Suprapubic skin (tissue), 4 donors: ENCODE data around the gene CDC42SE1.

Experiments
- EP300 ChIP-seq: sonication (generic); formaldehyde crosslinking; IDR thresholded peaks from one replicate; pipeline ENCODE4 v1.6.1; 2017; ENCODE audit warnings: antibody characterized with exemption
- POLR2AphosphoS5 ChIP-seq, 3 donors: sonication (generic); formaldehyde crosslinking; IDR thresholded peaks; one replicate each; pipeline ENCODE4 v1.6.1; 2017; ENCODE audit warnings: antibody characterized with exemption in 3 of 3
- TF ChIP-seq, protein P1 (sequence below), 2 donors: fragments of 200-600 bp in 1 of 2; fragments of 450-650 bp in 1 of 2; sonication (generic) in 1 of 2; IDR thresholded peaks; one replicate each; pipeline ENCODE4 v1.5.1; 2016 to 2019; ENCODE audit warnings: antibody characterized with exemption in 2 of 2, mild to moderate bottlenecking in 1 of 2, moderate library complexity in 1 of 2

DNA sequence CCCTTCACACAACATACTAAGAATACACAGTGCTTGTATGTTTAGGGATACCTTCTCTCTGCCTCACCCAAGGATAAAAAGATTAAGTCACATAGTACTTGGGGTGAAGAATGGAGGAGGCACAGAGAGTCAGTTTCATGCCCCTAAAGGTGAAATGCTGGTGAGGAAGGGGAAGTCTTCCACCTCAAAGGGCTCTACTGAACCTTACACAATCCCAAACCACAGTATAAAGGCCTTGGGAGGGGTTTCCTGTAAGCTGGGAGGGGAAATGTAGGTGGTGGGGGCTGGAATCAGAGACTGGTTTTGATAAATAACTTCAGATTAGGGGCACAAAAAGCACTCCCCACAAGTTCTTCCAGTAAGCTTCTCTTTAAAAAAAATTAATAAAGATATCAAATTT lies 56.2 kb downstream of the CDC42SE1 start:
- TF ChIP-seq EP300 (no peak), POLR2AphosphoS5 (IDR thresholded peaks at IDR 0.05) (no peak)
- TF ChIP-seq, protein P1, sequence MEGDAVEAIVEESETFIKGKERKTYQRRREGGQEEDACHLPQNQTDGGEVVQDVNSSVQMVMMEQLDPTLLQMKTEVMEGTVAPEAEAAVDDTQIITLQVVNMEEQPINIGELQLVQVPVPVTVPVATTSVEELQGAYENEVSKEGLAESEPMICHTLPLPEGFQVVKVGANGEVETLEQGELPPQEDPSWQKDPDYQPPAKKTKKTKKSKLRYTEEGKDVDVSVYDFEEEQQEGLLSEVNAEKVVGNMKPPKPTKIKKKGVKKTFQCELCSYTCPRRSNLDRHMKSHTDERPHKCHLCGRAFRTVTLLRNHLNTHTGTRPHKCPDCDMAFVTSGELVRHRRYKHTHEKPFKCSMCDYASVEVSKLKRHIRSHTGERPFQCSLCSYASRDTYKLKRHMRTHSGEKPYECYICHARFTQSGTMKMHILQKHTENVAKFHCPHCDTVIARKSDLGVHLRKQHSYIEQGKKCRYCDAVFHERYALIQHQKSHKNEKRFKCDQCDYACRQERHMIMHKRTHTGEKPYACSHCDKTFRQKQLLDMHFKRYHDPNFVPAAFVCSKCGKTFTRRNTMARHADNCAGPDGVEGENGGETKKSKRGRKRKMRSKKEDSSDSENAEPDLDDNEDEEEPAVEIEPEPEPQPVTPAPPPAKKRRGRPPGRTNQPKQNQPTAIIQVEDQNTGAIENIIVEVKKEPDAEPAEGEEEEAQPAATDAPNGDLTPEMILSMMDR (IDR thresholded peaks at IDR 0.05): no peak
